Measurements from ENCODE around the gene BGN. TPM values are rescaled to one million over a fixed set of nuclear protein-coding genes. Genes with fewer than 3 reads are reported as not detected.

Gene BGN
- total RNA-seq, 1 experiment from 2014 or later = not detected

- H3K9ac ChIP-seq (ENCODE audit: low read length) = no peak overlapping the region
- ATAC-seq = no peak
- POLR2A ChIA-PET (ENCODE audit: unreplicated experiment) = no interaction called here
Observed at GRCh38 chrX:153556767-153557166, 62.0 kb downstream of the BGN start.

GRCh38 chrX:153557618-153558355 is 63.0 kb downstream of the BGN start:
- BruUV-seq (replicated peaks) = no TSS peak
- CTCF ChIA-PET = no interaction called here
- no peaks in the 10 kb centered on the region for H3K27me3 ChIP-seq (ENCODE audit: low read length)

More at GRCh38 chrX:153556767-153557166, 62.0 kb downstream of the BGN start:
- DNase-seq = no peak
- intact Hi-C loops (cut with micrococcal nuclease) = no loop called here
- H2AFZ ChIP-seq (ENCODE audit: low read length) = no peak overlapping the region
- no peak for TF ChIP-seq EZH2phosphoT487 (IDR thresholded peaks at IDR 0.05; ENCODE audit: borderline replicate concordance, low read length)
- TF ChIP-seq CTCF (conservative IDR thresholded peaks at IDR 0.05; ENCODE audit: low read depth, low read length) = no peak
- TF ChIP-seq EZH2 (IDR thresholded peaks at IDR 0.05; ENCODE audit: low read length, unreplicated experiment) = no peak
- no peaks in the 10 kb centered on the region for H3K79me2 ChIP-seq (ENCODE audit: low read length)
- no peaks in the 10 kb centered on the region for H3K9me2 ChIP-seq (replicated peaks; ENCODE audit: low read length)
- no peak overlapping the region for H3K4me2 ChIP-seq (ENCODE audit: low read length)
- CTCF ChIA-PET = no interaction called here
- no peaks in the 10 kb centered on the region for H3F3A ChIP-seq (ENCODE audit: low read length, unreplicated experiment)
- no peaks in the 10 kb centered on the region for H3K36me3 ChIP-seq (ENCODE audit: low read depth, low read length)
- H3K27me3 ChIP-seq (ENCODE audit: low read length) = no peaks in the 10 kb centered on the region
- H3K4me3 ChIP-seq (ENCODE audit: low read length) = no peak overlapping the region
- H3K27ac ChIP-seq (ENCODE audit: low read length) = no peak overlapping the region
- no peaks in the 10 kb centered on the region for H3K9me3 ChIP-seq (ENCODE audit: low read length)
- BruUV-seq (replicated peaks) = no TSS peak
- no peaks in the 10 kb centered on the region for H3K4me1 ChIP-seq (ENCODE audit: insufficient read depth, low read length)
- H4K20me1 ChIP-seq (ENCODE audit: low read length) = no peaks in the 10 kb centered on the region

More at GRCh38 chrX:153557618-153558355, 63.0 kb downstream of the BGN start:
- Histone ChIP-seq H3K36me3 (ENCODE audit: low read depth, low read length) (no peaks in the 10 kb centered on the region), H3K4me2 (ENCODE audit: low read length) (no peak overlapping the region), H3K27ac (ENCODE audit: low read length) (no peak overlapping the region), H3F3A (ENCODE audit: low read length, unreplicated experiment) (no peaks in the 10 kb centered on the region), H3K9me2 (replicated peaks; ENCODE audit: low read length) (no peaks in the 10 kb centered on the region), H3K9me3 (ENCODE audit: low read length) (no peaks in the 10 kb centered on the region), H3K4me1 (ENCODE audit: insufficient read depth, low read length) (no peaks in the 10 kb centered on the region), H4K20me1 (ENCODE audit: low read length) (no peaks in the 10 kb centered on the region), H3K79me2 (ENCODE audit: low read length) (no peaks in the 10 kb centered on the region), H2AFZ (ENCODE audit: low read length) (no peak overlapping the region), H3K9ac (ENCODE audit: low read length) (no peak overlapping the region), H3K4me3 (ENCODE audit: low read length) (no peak overlapping the region)
- POLR2A ChIA-PET (ENCODE audit: unreplicated experiment) = no interaction called here
- TF ChIP-seq EZH2 (IDR thresholded peaks at IDR 0.05; ENCODE audit: low read length, unreplicated experiment) (no peak), CTCF (conservative IDR thresholded peaks at IDR 0.05; ENCODE audit: low read depth, low read length) (no peak), EZH2phosphoT487 (IDR thresholded peaks at IDR 0.05; ENCODE audit: borderline replicate concordance, low read length) (no peak)
- intact Hi-C loops (cut with micrococcal nuclease) = no loop called here
- DNase-seq (no peak), ATAC-seq (no peak)

Other genes starting within 250 kb of the BGN start
- gene PNMA6F, start 173.2 kb upstream of the BGN start, total RNA-seq (2014; rRNA removed) = not detected in 2 replicates
- 7.1 and 7.8 TPM in 2 replicates for gene ZNF275, start 160.8 kb upstream of the BGN start, total RNA-seq (2014; rRNA removed)
- gene PNMA6E, start 93.6 kb upstream of the BGN start, total RNA-seq (2014; rRNA removed) = not detected in 2 replicates
- gene ZFP92, start 83.5 kb upstream of the BGN start, total RNA-seq (2014; rRNA removed) = not detected in 2 replicates
- gene TREX2, start 48.9 kb upstream of the BGN start, total RNA-seq (2014; rRNA removed) = 1.4 and 4.7 TPM in 2 replicates
- 34.1 and 46.0 TPM in 2 replicates for gene HAUS7, start 24.4 kb upstream of the BGN start, total RNA-seq (2014; rRNA removed)
- gene ATP2B3, start 22.7 kb downstream of the BGN start, total RNA-seq (2014; rRNA removed) = not detected in 2 replicates
- gene CCNQ, start 104.2 kb downstream of the BGN start, total RNA-seq (2014; rRNA removed) = 110 and 145 TPM in 2 replicates
- 10.7 and 13.0 TPM in 2 replicates for gene DUSP9, start 152.2 kb downstream of the BGN start, total RNA-seq (2014; rRNA removed)
- gene PNCK, start 178.8 kb downstream of the BGN start, total RNA-seq (2014; rRNA removed) = 1.0 and 3.3 TPM in 2 replicates
- gene SLC6A8, start 192.9 kb downstream of the BGN start, total RNA-seq (2014; rRNA removed) = 45.3 and 52.5 TPM in 2 replicates
- gene BCAP31, start 229.4 kb downstream of the BGN start, total RNA-seq (2014; rRNA removed) = 289 and 301 TPM in 2 replicates
- gene ABCD1, start 229.9 kb downstream of the BGN start, total RNA-seq (2014; rRNA removed) = 44.4 and 48.6 TPM in 2 replicates